Measurements from ENCODE around the gene KCTD2.
A peak's percentile ranks its signal among the peaks of the same experiment; 100 is the strongest.

KCTD2 gene

DNA sequence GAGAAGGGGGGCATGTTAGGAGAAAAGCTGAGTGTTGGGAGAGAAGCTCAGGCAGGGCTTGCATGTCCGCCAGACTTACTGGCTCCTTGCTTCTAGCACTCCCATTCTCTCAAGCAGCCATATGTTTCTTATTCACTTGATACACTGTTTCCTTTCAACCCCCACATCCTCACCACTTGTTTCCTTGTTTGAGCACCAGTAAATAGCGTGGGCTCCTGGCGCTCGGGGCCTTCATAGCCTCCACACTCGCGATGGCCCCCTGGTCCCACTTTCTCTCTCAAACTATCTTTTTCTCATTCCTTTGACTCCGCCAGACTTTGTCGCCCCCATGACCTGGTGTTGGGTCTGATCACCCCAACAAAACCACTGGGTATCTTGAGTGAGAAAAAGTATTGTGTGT, 16.9 kb upstream of the KCTD2 start:
- TF ChIP-seq SIN3A (IDR thresholded peaks at IDR 0.05; ENCODE audit: borderline replicate concordance, insufficient read depth, low read length) (no peak), FOXP2 (optimal IDR thresholded peaks at IDR 0.05; ENCODE audit: borderline replicate concordance, extremely low read depth, extremely low read length, insufficient read depth) (no peak), POLR2AphosphoS5 (IDR thresholded peaks at IDR 0.05; ENCODE audit: low read depth, low read length) (no peak), TAF1 (IDR thresholded peaks at IDR 0.05; ENCODE audit: borderline replicate concordance, insufficient read depth, low read length) (no peak)
- TF ChIP-seq, protein P1, sequence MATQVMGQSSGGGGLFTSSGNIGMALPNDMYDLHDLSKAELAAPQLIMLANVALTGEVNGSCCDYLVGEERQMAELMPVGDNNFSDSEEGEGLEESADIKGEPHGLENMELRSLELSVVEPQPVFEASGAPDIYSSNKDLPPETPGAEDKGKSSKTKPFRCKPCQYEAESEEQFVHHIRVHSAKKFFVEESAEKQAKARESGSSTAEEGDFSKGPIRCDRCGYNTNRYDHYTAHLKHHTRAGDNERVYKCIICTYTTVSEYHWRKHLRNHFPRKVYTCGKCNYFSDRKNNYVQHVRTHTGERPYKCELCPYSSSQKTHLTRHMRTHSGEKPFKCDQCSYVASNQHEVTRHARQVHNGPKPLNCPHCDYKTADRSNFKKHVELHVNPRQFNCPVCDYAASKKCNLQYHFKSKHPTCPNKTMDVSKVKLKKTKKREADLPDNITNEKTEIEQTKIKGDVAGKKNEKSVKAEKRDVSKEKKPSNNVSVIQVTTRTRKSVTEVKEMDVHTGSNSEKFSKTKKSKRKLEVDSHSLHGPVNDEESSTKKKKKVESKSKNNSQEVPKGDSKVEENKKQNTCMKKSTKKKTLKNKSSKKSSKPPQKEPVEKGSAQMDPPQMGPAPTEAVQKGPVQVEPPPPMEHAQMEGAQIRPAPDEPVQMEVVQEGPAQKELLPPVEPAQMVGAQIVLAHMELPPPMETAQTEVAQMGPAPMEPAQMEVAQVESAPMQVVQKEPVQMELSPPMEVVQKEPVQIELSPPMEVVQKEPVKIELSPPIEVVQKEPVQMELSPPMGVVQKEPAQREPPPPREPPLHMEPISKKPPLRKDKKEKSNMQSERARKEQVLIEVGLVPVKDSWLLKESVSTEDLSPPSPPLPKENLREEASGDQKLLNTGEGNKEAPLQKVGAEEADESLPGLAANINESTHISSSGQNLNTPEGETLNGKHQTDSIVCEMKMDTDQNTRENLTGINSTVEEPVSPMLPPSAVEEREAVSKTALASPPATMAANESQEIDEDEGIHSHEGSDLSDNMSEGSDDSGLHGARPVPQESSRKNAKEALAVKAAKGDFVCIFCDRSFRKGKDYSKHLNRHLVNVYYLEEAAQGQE (IDR thresholded peaks at IDR 0.05; ENCODE audit: insufficient read depth in 1 of 2, low read depth in 2 of 2, low read length in 2 of 2) = no peak

DNA sequence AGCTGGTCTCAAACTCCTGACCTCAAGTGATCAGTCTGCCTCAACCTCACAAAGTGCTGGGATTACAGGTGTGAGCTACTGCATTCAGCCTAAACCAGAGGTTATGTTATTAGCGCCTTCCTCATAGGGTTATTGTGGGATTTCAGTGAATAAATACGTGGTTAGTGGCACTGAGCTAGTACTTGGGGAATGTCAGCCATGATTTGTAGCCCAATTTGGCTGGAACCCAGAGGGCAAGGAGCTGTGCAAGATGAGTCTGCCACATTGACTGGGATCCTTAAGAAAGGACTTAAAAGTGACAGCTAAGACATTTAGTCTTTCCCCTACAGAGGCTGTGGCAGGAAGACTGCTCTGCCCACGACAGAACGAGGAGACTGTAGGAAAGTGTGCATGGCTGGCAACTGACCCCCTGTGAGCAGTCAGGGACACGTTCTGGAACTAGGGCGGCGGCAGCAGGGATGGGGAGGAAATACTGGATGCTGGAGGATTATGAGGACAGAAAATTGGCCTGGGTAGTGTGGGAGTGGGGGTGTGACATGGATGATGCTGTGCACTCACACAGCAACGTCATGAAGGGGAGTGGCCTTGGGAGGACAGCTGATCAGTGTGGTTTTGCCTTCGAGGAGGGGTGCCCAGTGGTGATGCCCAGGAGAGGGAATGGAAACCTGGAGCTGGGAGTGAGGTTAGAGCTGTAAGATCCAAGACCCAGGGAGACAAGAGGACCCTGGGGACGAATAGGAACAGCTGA, 14.9 kb upstream of the KCTD2 start:
- TF ChIP-seq SIN3A (IDR thresholded peaks at IDR 0.05; ENCODE audit: borderline replicate concordance, insufficient read depth, low read length) (peak; percentile 26; the same call in 1 of the 2 replicates), TAF1 (IDR thresholded peaks at IDR 0.05; ENCODE audit: borderline replicate concordance, insufficient read depth, low read length) (no peak)

DNA sequence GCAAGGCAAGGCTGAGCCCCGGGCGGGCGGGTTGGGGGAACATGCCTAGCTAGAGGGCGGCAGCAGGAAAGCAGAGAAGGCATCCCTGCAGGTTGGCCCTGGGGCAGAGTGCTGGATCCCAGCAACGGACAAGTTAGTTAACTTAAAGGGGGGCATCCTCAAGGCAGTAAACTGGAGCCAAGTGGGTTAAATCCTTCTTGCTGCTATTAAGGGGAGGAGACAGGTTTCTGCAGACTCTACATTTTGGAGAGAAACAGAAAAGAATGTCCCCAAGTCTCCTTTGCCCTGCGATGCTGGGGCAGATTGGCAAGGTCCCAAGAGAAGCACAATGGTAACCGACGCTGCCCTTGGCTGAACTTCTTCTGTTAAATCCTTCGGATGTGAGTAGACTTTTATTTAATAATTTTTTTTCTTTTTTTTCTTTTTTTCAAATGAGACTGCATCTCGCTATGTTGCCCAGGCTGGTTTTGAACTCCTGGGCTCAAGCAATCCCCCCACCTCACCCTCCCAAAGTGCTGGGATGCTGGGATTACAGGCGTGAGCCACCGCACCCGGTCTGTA, 14.2 kb upstream of the KCTD2 start:
- TF ChIP-seq TAF1 (IDR thresholded peaks at IDR 0.05; ENCODE audit: borderline replicate concordance, insufficient read depth, low read length) = no peak
- no peak for TF ChIP-seq POLR2AphosphoS5 (IDR thresholded peaks at IDR 0.05; ENCODE audit: low read depth, low read length)
- TF ChIP-seq, protein P1 (IDR thresholded peaks at IDR 0.05; ENCODE audit: insufficient read depth in 1 of 2, low read depth in 2 of 2, low read length in 2 of 2) = no peak
- no peak for TF ChIP-seq SIN3A (IDR thresholded peaks at IDR 0.05; ENCODE audit: borderline replicate concordance, insufficient read depth, low read length)
- no peak for TF ChIP-seq FOXP2 (optimal IDR thresholded peaks at IDR 0.05; ENCODE audit: borderline replicate concordance, extremely low read depth, extremely low read length, insufficient read depth)

DNA sequence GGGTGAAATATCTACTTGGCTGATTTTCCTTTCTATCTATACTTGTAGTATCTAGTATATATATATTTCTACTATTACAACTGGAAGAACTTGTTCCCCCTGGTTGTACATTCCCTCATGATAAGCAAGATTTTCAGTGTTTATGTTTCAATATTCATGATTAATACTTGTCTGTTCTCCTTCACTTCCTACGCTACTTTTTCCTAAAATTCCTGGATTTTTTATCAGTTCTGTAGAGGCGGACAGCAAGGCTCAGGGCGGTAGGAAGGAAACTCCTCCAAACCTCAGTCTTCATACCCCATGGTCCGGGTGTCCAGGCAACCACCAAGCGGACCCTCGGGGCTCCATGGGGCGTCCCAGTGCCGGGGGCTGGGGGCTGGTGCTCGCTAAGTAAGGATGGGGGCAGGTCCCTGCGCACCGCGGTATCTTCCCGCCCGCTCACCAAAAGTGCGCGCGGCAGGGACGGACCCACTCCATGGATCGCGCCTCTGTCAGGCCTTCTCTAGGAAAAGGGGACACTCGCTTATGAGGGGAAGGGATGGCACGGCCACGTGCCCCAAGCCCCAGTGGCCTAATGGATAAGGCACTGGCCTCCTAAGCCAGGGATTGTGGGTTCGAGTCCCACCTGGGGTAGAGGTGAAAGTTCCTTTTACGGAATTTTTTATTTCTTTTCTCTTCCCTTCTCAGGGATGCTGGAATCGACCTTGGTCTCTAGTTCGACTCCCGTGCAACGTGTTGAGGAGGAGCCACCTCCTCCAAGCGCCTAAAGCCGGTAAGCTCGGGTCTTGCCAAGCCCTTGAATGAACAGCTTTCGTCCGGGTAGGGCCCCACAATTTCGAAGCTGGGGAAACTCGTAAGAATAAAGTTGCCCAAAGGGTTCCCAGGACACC, 13.4 kb upstream of the KCTD2 start:
- TF ChIP-seq, protein P1 (IDR thresholded peaks at IDR 0.05; ENCODE audit: insufficient read depth in 1 of 2, low read depth in 2 of 2, low read length in 2 of 2) = no peak
- TF ChIP-seq SIN3A (IDR thresholded peaks at IDR 0.05; ENCODE audit: borderline replicate concordance, insufficient read depth, low read length) (peak; percentile 67; the same call in 1 of the 2 replicates), TAF1 (IDR thresholded peaks at IDR 0.05; ENCODE audit: borderline replicate concordance, insufficient read depth, low read length) (0 out of 2 replicates have a peak, but pooled peaks have one; percentile 1)

DNA sequence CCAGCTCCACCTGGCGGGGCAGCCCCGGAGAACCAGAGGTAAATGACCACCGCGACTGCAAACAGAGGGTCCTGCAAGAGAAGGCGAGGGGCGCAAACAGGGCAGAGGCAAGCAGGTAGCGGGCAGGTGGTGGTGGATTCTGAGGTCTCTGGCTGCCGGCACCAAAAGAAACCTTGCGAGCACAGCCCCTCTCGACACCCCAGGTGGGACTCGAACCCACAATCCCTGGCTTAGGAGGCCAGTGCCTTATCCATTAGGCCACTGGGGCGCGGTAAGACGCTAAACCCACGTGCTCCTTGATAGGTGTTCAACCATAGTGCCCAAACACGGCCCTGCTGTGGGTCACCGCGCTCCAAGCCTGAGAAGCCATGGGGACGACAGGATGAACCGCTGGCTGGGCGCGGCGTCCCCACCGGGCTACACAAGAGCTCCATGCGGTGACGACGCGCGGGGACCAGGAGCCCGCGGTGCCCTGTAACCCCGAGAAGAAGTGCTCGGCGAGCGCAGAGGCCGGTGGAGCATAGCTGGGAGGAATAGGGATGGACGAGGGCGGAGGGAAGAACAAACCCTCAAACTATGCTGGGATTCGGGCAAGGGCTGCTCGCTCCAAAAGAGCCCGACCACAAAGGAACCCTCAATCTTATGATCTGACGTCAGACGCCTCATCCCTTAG, 12.7 kb upstream of the KCTD2 start:
- TF ChIP-seq POLR2AphosphoS5 (IDR thresholded peaks at IDR 0.05; ENCODE audit: low read depth, low read length) (no peak; the same call in 1 of the 2 replicates), FOXP2 (optimal IDR thresholded peaks at IDR 0.05; ENCODE audit: borderline replicate concordance, extremely low read depth, extremely low read length, insufficient read depth) (no peak), SIN3A (IDR thresholded peaks at IDR 0.05; ENCODE audit: borderline replicate concordance, insufficient read depth, low read length) (peak; percentile 88; the same call in 1 of the 2 replicates), TAF1 (IDR thresholded peaks at IDR 0.05; ENCODE audit: borderline replicate concordance, insufficient read depth, low read length) (peak; percentile 3; the same call in 1 of the 2 replicates)
- TF ChIP-seq, protein P1 (IDR thresholded peaks at IDR 0.05; ENCODE audit: insufficient read depth in 1 of 2, low read depth in 2 of 2, low read length in 2 of 2) = peak in 1 of 2 experiments; percentile 41; a peak in 1 of 4 replicates
